H1 (cell line): ENCODE measurements around the gene TBX4. TPM values are rescaled to one million over a fixed set of nuclear protein-coding genes. Genes with fewer than 3 reads are reported as not detected.

Source experiments
- CTCF ChIA-PET: fragments of 300-600 bp; sonication (Branson Sonifier 250); formaldehyde crosslinking; loops from one replicate; lab custom pipeline; 2021; ENCODE audit not compliant: partially characterized antibody; lab: Charles Lee
- POLR2A ChIA-PET: fragments of 300-600 bp; sonication (Branson Sonifier 250); formaldehyde crosslinking; loops from one replicate; lab custom pipeline; 2021; ENCODE audit warnings: inconsistent platforms; ENCODE audit not compliant: partially characterized antibody; lab: Charles Lee
- DNase-seq, 2 experiments: peaks; one replicate each; pipeline versions ENCODE4 v3.0.0 to v3.0.0-alpha.2; 2010 to 2022; ENCODE audit warnings: low spot score in 2 of 2, low read depth in 1 of 2, mixed read lengths in 1 of 2
- FAIRE-seq: peaks from 2 replicates; lab custom pipeline; 2011; peaks lifted over from hg19 to GRCh38; lab: Jason Lieb, UNC
- H2AFZ ChIP-seq: 2 replicates; pipeline ENCODE4 v1.8.1; 2012; ENCODE audit warnings: low read length, inconsistent platforms
- H2AK5ac ChIP-seq: 2 replicates; pipeline ENCODE4 v1.6.1; 2013; ENCODE audit warnings: low read depth, low read length
- H2BK120ac ChIP-seq: replicated peaks from 2 replicates; pipeline ENCODE3; 2013; ENCODE audit warnings: low read depth, low read length, inconsistent platforms
- H2BK12ac ChIP-seq: 2 replicates; pipeline ENCODE4 v1.6.1; 2013; ENCODE audit warnings: low read depth, low read length
- H2BK15ac ChIP-seq: 2 replicates; pipeline ENCODE4 v1.6.1; 2013; ENCODE audit warnings: low read length
- H2BK20ac ChIP-seq: 2 replicates; pipeline ENCODE4 v1.6.1; 2013; ENCODE audit warnings: low read length
- H2BK5ac ChIP-seq: 2 replicates; pipeline ENCODE4 v1.6.1; 2013; ENCODE audit warnings: low read depth, low read length
- H3K14ac ChIP-seq: 2 replicates; pipeline ENCODE4 v1.6.1; 2013; ENCODE audit warnings: inconsistent platforms; ENCODE audit not compliant: insufficient read length
- H3K18ac ChIP-seq: 2 replicates; pipeline ENCODE4 v1.6.1; 2013; ENCODE audit warnings: low read length; ENCODE audit errors: extremely low read depth
- H3K23ac ChIP-seq: 2 replicates; pipeline ENCODE4 v1.6.1; 2013; ENCODE audit warnings: inconsistent platforms; ENCODE audit not compliant: insufficient read length
- H3K23me2 ChIP-seq: 2 replicates; pipeline ENCODE4 v1.6.1; 2013; ENCODE audit warnings: low read depth, low read length
- H3K27ac ChIP-seq: 2 replicates; pipeline ENCODE4 v1.6.1; 2011; ENCODE audit warnings: low read depth, low read length, inconsistent platforms
- H3K27me3 ChIP-seq, 4 experiments: replicated peaks in 1 of 4; 1 replicate in 1 of 4; 2 replicates in 3 of 4; pipeline versions ENCODE4 v1.6.1 to v1.8.1; 2011 to 2013; ENCODE audit warnings: low read length in 3 of 4, mild to moderate bottlenecking in 3 of 4, inconsistent platforms in 2 of 4, mixed read lengths in 2 of 4, moderate library complexity in 1 of 4; ENCODE audit not compliant: control insufficient read depth in 3 of 4, insufficient read depth in 3 of 4; ENCODE audit errors: extremely low read depth in 1 of 4
- H3K36me3 ChIP-seq, 4 experiments: 2 replicates each; pipeline versions ENCODE4 v1.6.1 to v1.8.1; 2011 to 2013; ENCODE audit warnings: mild to moderate bottlenecking in 4 of 4, low read length in 3 of 4, moderate library complexity in 2 of 4, control low read depth in 1 of 4, inconsistent platforms in 1 of 4; ENCODE audit not compliant: insufficient read depth in 4 of 4, control insufficient read depth in 2 of 4
- H3K4ac ChIP-seq: replicated peaks from 2 replicates; pipeline ENCODE3; 2013; ENCODE audit warnings: low read length, low read depth, mixed read lengths, inconsistent platforms; ENCODE audit not compliant: insufficient read length
- H3K4me1 ChIP-seq, 4 experiments: replicated peaks in 1 of 4; 1 replicate in 1 of 4; 2 replicates in 3 of 4; pipeline versions ENCODE4 v1.6.1 to v1.8.1; 2011 to 2013; ENCODE audit warnings: low read length in 3 of 4, inconsistent platforms in 2 of 4, mixed read lengths in 1 of 4; ENCODE audit not compliant: insufficient read depth in 4 of 4, control insufficient read depth in 3 of 4
- H3K4me2 ChIP-seq, 2 experiments: 2 replicates each; pipeline versions ENCODE4 v1.6.1 to v1.8.1; 2011 to 2013; ENCODE audit warnings: low read depth in 2 of 2, low read length in 2 of 2, control low read depth in 1 of 2, inconsistent platforms in 1 of 2, mild to moderate bottlenecking in 1 of 2; ENCODE audit not compliant: insufficient read depth in 1 of 2
- H3K4me3 ChIP-seq, 4 experiments: fragments of 200-600, 300-600 bp in 1 of 4; sonication (generic), shearing (Covaris generic), sonication (Bioruptor Twin) in 1 of 4; 2 replicates each; pipeline versions ENCODE4 v1.5.1 to v1.8.1; 2011 to 2016; ENCODE audit warnings: low read length in 4 of 4, low read depth in 3 of 4, control low read depth in 2 of 4, inconsistent platforms in 2 of 4, mild to moderate bottlenecking in 2 of 4, mixed read lengths in 1 of 4, moderate library complexity in 1 of 4; ENCODE audit not compliant: insufficient read depth in 2 of 4; ENCODE audit errors: extremely low read depth in 1 of 4
- H3K56ac ChIP-seq: replicated peaks from 2 replicates; pipeline ENCODE3; 2013; ENCODE audit warnings: low read depth, mild to moderate bottlenecking, mixed read lengths, low read length, inconsistent platforms; ENCODE audit not compliant: insufficient read length
- H3K79me1 ChIP-seq: 2 replicates; pipeline ENCODE4 v1.6.1; 2013; ENCODE audit warnings: low read depth, low read length, control low read depth
- H3K79me2 ChIP-seq, 2 experiments: 2 replicates each; pipeline versions ENCODE4 v1.6.1 to v1.8.1; 2012 to 2013; ENCODE audit warnings: low read length in 2 of 2, mild to moderate bottlenecking in 2 of 2, inconsistent platforms in 1 of 2; ENCODE audit not compliant: insufficient read depth in 2 of 2, control insufficient read depth in 1 of 2
- H3K9ac ChIP-seq, 4 experiments: replicated peaks in 1 of 4; 1 replicate in 1 of 4; 2 replicates in 3 of 4; pipeline versions ENCODE4 v1.6.1 to v1.8.1; 2011 to 2013; ENCODE audit warnings: low read depth in 3 of 4, low read length in 3 of 4, control low read depth in 2 of 4, mild to moderate bottlenecking in 2 of 4, moderate library complexity in 2 of 4, inconsistent platforms in 1 of 4; ENCODE audit errors: extremely low read depth in 1 of 4
- H3K9me3 ChIP-seq, 2 experiments: 2 replicates each; pipeline versions ENCODE4 v1.6.1 to v1.8.1; 2012 to 2013; ENCODE audit warnings: mild to moderate bottlenecking in 2 of 2, moderate library complexity in 2 of 2, control low read depth in 1 of 2, inconsistent platforms in 1 of 2, low read depth in 1 of 2, low read length in 1 of 2, mixed read lengths in 1 of 2; ENCODE audit not compliant: insufficient read depth in 2 of 2
- H4K20me1 ChIP-seq, 2 experiments: replicated peaks in 1 of 2; 2 replicates each; pipeline versions ENCODE3 to v1.8.1; 2011 to 2013; ENCODE audit warnings: inconsistent platforms in 2 of 2, low read length in 2 of 2, mild to moderate bottlenecking in 1 of 2; ENCODE audit not compliant: insufficient read depth in 2 of 2, control insufficient read depth in 1 of 2
- H4K5ac ChIP-seq: 2 replicates; pipeline ENCODE4 v1.6.1; 2013; ENCODE audit warnings: low read length, low read depth, mixed read lengths, inconsistent platforms; ENCODE audit not compliant: insufficient read length
- H4K8ac ChIP-seq: 2 replicates; pipeline ENCODE4 v1.8.0; 2013; ENCODE audit warnings: mild to moderate bottlenecking, moderate library complexity, low read length, inconsistent platforms; ENCODE audit not compliant: insufficient read depth; ENCODE audit errors: extremely low read depth
- H4K91ac ChIP-seq: replicated peaks from 2 replicates; pipeline ENCODE3; 2013; ENCODE audit warnings: low read length, mixed read lengths, inconsistent platforms; ENCODE audit not compliant: insufficient read length
- SIRT6 ChIP-seq: IDR thresholded peaks from one replicate; pipeline ENCODE4 v1.7.1; 2012; ENCODE audit warnings: low read length, inconsistent platforms
- WGBS, 2 experiments: shearing (Covaris generic) in 1 of 2; methylation state at CpG; one replicate each; pipeline versions ENCODE4 v1.1.6 to v1.1.7; 2013 to 2015; ENCODE audit warnings: low lambda C conversion rate in 2 of 2, mixed read lengths in 2 of 2, inconsistent platforms in 1 of 2, low coverage in 1 of 2, missing lambda C conversion rate in 1 of 2; ENCODE audit not compliant: insufficient replicate concordance in 2 of 2, insufficient coverage in 1 of 2, insufficient read length in 1 of 2; ENCODE audit errors: extremely low coverage in 1 of 2, missing lambda C conversion rate in 1 of 2; 5-methylcytosine and 5-hydroxymethylcytosine counted together
- polyA plus RNA-seq, 7 experiments: library from polyadenylated mRNA; depleted of rRNA in 3 of 7; stranded (reverse) in 5 of 7; unstranded in 2 of 7; fragments of >200 nt in 5 of 7; fragments of 200-250 nt in 2 of 7; gene quantifications; 1 replicate in 5 of 7; 2 replicates in 1 of 7; 4 replicates in 1 of 7; pipeline versions ENCODE4 v1.2.1 to v1.2.3, GENCODE V29; 2011 to 2013; ENCODE audit warnings: missing spikeins in 2 of 7, mixed read lengths in 2 of 7
- total RNA-seq: library from RNA; stranded (reverse); fragmentation: NEBNext Ultra II Directional; extraction: Animal tissue kit (Norgen Biotek cat#: 25700); gene quantifications from 2 replicates; pipeline ENCODE4 v1.2.1, GENCODE V29; 2021
- TF ChIP-seq, protein P1 (sequence below): IDR thresholded peaks from 2 replicates; pipeline ENCODE4 v1.6.1; 2011; ENCODE audit warnings: low read depth, mild to moderate bottlenecking, low read length; ENCODE audit not compliant: insufficient read depth

Gene TBX4
- total and polyA plus RNA-seq, 2 of the 8 experiments (the other 6 are each of a cell fraction or from before 2014, with no cell fraction given), result 0.02 TPM; not detected in 1

DNA sequence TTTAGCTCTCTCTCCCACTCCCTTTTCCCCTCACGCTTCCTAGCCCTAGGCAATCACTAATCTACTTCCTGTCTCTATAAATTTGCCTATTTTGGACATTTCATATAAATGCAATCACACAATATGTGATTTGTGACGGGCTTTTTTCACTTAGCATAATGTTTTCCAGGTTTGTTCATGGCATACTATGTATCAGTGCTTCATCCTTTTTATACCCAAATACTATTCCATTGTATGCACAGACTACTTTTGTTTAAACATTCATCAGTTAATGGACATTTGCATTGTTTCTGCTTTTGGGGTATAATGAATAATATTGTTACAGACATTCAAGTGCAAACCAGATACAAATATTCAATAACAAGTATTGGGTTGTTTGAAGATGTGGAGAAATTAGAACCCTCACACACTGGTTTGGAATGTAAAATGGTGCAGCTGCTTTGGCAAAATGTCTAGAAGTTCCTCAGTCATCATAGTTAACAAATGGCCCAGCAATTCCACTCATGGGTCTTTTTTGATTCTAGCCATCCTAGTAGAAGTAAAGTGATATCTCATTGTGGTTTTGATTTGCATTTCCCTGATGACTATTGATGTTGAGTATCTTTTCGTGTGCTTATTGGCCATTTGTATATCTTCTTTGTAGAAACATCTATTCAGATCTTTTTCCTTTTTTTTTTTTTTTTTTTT, 67.7 kb downstream of the TBX4 start:
- Histone ChIP-seq H3K9me3 (no peaks in the 10 kb centered on the region), H2BK5ac (no peak overlapping the region), H2BK20ac (no peak overlapping the region), H3K23ac (no peak overlapping the region), H2BK120ac (no peak overlapping the region), H3K36me3 (no peaks in the 10 kb centered on the region), H3K9ac (no peak overlapping the region), H3K27me3 (no peaks in the 10 kb centered on the region), H4K91ac (no peak overlapping the region), H2BK12ac (no peak overlapping the region), H3K23me2 (no peaks in the 10 kb centered on the region), H2AK5ac (no peak overlapping the region), H4K20me1 (no peaks in the 10 kb centered on the region), H3K4ac (no peak overlapping the region), H4K5ac (no peak overlapping the region), H3K4me1 (no peaks in the 10 kb centered on the region), H3K4me3 (no peak overlapping the region), H3K79me1 (no peaks in the 10 kb centered on the region), H2BK15ac (no peak overlapping the region), H3K14ac (no peak overlapping the region), H3K18ac (no peak overlapping the region), H4K8ac (no peak overlapping the region), H3K56ac (no peak overlapping the region), H3K4me2 (no peak overlapping the region), H2AFZ (no peak overlapping the region), H3K27ac (no peak overlapping the region), H3K79me2 (no peaks in the 10 kb centered on the region)
- POLR2A ChIA-PET, result no interaction called here
- WGBS, 2 experiments, result 87% methylated on average over 3 of the region's 3 CpGs; no CpG with 5 or more reads in 1 of the 2 experiments
- FAIRE-seq, result no peak
- CTCF ChIA-PET, result interaction anchor here (0.7 kb wide), 1 partner anchor 92 kb away, joined by 3 read pairs; no protein-coding TSS in a partner anchor
- DNase-seq, result no peak
- TF ChIP-seq SIRT6, result no peak
- TF ChIP-seq, protein P1, sequence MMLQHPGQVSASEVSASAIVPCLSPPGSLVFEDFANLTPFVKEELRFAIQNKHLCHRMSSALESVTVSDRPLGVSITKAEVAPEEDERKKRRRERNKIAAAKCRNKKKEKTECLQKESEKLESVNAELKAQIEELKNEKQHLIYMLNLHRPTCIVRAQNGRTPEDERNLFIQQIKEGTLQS, result no peak
